WTC11 (cell line): ENCODE results near the gene GATB. TPM values are rescaled to one million over a fixed set of nuclear protein-coding genes. Genes with fewer than 3 reads are reported as not detected.

ENCODE experiments used
- ATAC-seq: fragments of 200-7000 bp; cut with Tn5 transposase; 2 replicates; pipeline ENCODE4 v1.10.0; 2021; ENCODE audit warnings: mild to moderate bottlenecking, moderate library complexity
- CTCF ChIA-PET: fragments of 300-600 bp; sonication (Branson Sonifier 250); formaldehyde crosslinking; loops from one replicate; lab custom pipeline; 2021; ENCODE audit warnings: antibody characterized with exemption; lab: Charles Lee
- POLR2A ChIA-PET: fragments of 350-600 bp; sonication (Branson Sonifier 250); formaldehyde crosslinking; loops from one replicate; lab custom pipeline; 2021; ENCODE audit warnings: antibody characterized with exemption; lab: Charles Lee
- DNase-seq: peaks from one replicate; pipeline ENCODE4 v3.0.0; 2021; ENCODE audit warnings: low spot score
- H3K27ac Mint-ChIP-seq: 2 replicates; pipeline ENCODE4 v1.8.0; 2021; ENCODE audit warnings: mixed read lengths
- H3K27me3 Mint-ChIP-seq: 2 replicates; pipeline ENCODE4 v1.8.0; 2021; ENCODE audit warnings: low read depth, mild to moderate bottlenecking, moderate library complexity, mixed read lengths
- H3K36me3 Mint-ChIP-seq: 2 replicates; pipeline ENCODE4 v1.8.0; 2021; ENCODE audit warnings: mixed read lengths
- H3K4me1 Mint-ChIP-seq: 2 replicates; pipeline ENCODE4 v1.8.0; 2022; ENCODE audit warnings: mixed read lengths
- H3K4me3 Mint-ChIP-seq: 2 replicates; pipeline ENCODE4 v1.8.0; 2021; ENCODE audit warnings: mild to moderate bottlenecking, moderate library complexity, mixed read lengths
- H3K9me3 Mint-ChIP-seq: 2 replicates; pipeline ENCODE4 v1.8.0; 2021; ENCODE audit warnings: mixed read lengths
- ARID4B ChIP-seq: sonication (generic); formaldehyde crosslinking; IDR thresholded peaks from 2 replicates; pipeline ENCODE4 v1.8.0; 2023; ENCODE audit warnings: missing genetic modification reagents, mild to moderate bottlenecking, borderline replicate concordance
- ATF1 ChIP-seq: sonication (generic); formaldehyde crosslinking; IDR thresholded peaks from 2 replicates; pipeline ENCODE4 v1.8.1; 2023; ENCODE audit warnings: mild to moderate bottlenecking, moderate library complexity, missing genetic modification reagents
- ATF2 ChIP-seq: sonication (generic); formaldehyde crosslinking; IDR thresholded peaks from 2 replicates; pipeline ENCODE4 v1.8.1; 2022; ENCODE audit warnings: low read depth, missing genetic modification reagents, borderline replicate concordance
- ESRRA ChIP-seq: sonication (generic); formaldehyde crosslinking; IDR thresholded peaks from 2 replicates; pipeline ENCODE4 v1.8.1; 2022; ENCODE audit warnings: mild to moderate bottlenecking, missing genetic modification reagents, borderline replicate concordance
- FOXP1 ChIP-seq: sonication (generic); formaldehyde crosslinking; IDR thresholded peaks from 2 replicates; pipeline ENCODE4 v1.8.0; 2022; ENCODE audit warnings: missing genetic modification reagents, mild to moderate bottlenecking, moderate library complexity, borderline replicate concordance
- HMGA2 ChIP-seq: fragments of 250-450 bp; sonication (Bioruptor Pico); IDR thresholded peaks from 2 replicates; pipeline ENCODE4 v1.4.0; 2021; ENCODE audit warnings: mild to moderate bottlenecking, moderate library complexity
- IRF2 ChIP-seq: sonication (generic); formaldehyde crosslinking; IDR thresholded peaks from 2 replicates; pipeline ENCODE4 v1.8.0; 2022; ENCODE audit warnings: low read depth, missing genetic modification reagents, borderline replicate concordance
- PRRX2 ChIP-seq: fragments of 250-450 bp; sonication (Bioruptor Pico); IDR thresholded peaks from 2 replicates; pipeline ENCODE4 v1.8.0; 2021; ENCODE audit warnings: mild to moderate bottlenecking
- RELA ChIP-seq: sonication (generic); formaldehyde crosslinking; IDR thresholded peaks from 2 replicates; pipeline ENCODE4 v1.8.1; 2022; ENCODE audit warnings: missing genetic modification reagents, mild to moderate bottlenecking, borderline replicate concordance
- TCF7 ChIP-seq: sonication (generic); formaldehyde crosslinking; IDR thresholded peaks from 2 replicates; pipeline ENCODE4 v1.8.0; 2022; ENCODE audit warnings: mild to moderate bottlenecking, low read depth, missing genetic modification reagents, moderate library complexity
- TP53 ChIP-seq: sonication (generic); formaldehyde crosslinking; IDR thresholded peaks from 2 replicates; pipeline ENCODE4 v1.8.1; 2023; ENCODE audit warnings: mild to moderate bottlenecking, missing genetic modification reagents
- ZBTB43 ChIP-seq: sonication (generic); formaldehyde crosslinking; IDR thresholded peaks from 2 replicates; pipeline ENCODE4 v1.8.1; 2023; ENCODE audit warnings: mild to moderate bottlenecking, missing genetic modification reagents
- ZMAT4 ChIP-seq: fragments of 250-450 bp; sonication (Bioruptor Pico); IDR thresholded peaks from 2 replicates; pipeline ENCODE4 v1.9.0; 2021; ENCODE audit warnings: mild to moderate bottlenecking
- ZNF396 ChIP-seq: fragments of 250-450 bp; sonication (Bioruptor Pico); IDR thresholded peaks from 2 replicates; pipeline ENCODE4 v1.8.0; 2021; ENCODE audit warnings: mild to moderate bottlenecking, moderate library complexity, borderline replicate concordance
- ZNF425 ChIP-seq: fragments of 250-450 bp; sonication (Bioruptor Pico); conservative IDR thresholded peaks from 2 replicates; pipeline ENCODE4 v1.9.0; 2021; ENCODE audit warnings: mild to moderate bottlenecking
- ZNF512 ChIP-seq: sonication (generic); formaldehyde crosslinking; IDR thresholded peaks from 2 replicates; pipeline ENCODE4 v1.8.1; 2022; ENCODE audit warnings: missing genetic modification reagents, borderline replicate concordance
- total RNA-seq: library from RNA; stranded (reverse); gene quantifications from 3 replicates; pipeline ENCODE4 v1.2.3, GENCODE V29; 2021

The GATB gene
- total RNA-seq, 1 experiment from 2014 or later = 22.7 TPM

- TF ChIP-seq ARID4B (CRISPR knock-in tag) (no peak), ZNF425 (CRISPR knock-in tag) (no peak), TP53 (CRISPR knock-in tag) (no peak)
These were observed 49.2 kb downstream of the GATB start (continued) for GRCh38 chr4:151711646-151712045.

GRCh38 chr4:151709587-151709986 is 51.2 kb downstream of the GATB start:
- TF ChIP-seq ZBTB43 (CRISPR knock-in tag) = no peak
- TF ChIP-seq ATF1 (CRISPR knock-in tag) = no peak
- TF ChIP-seq RELA (CRISPR knock-in tag) = no peak
- no peak for TF ChIP-seq TCF7 (CRISPR knock-in tag)
- no peak for TF ChIP-seq HMGA2 (CRISPR knock-in tag)
- TF ChIP-seq ESRRA (CRISPR knock-in tag) = no peak
- no peak for TF ChIP-seq ZMAT4 (CRISPR knock-in tag)
- no peak for TF ChIP-seq FOXP1
- TF ChIP-seq PRRX2 (CRISPR knock-in tag) = no peak
- TF ChIP-seq ZNF512 (CRISPR knock-in tag) = no peak
- CTCF ChIA-PET = no interaction called here
- Mint-ChIP-seq H3K4me3 (no peak overlapping the region), H3K4me1 (0 out of 2 replicates have a peak, but pooled peaks cover 4% of the 10 kb centered on the region), H3K27ac (no peak overlapping the region; the same call in 1 of the 2 replicates), H3K9me3 (no peaks in the 10 kb centered on the region), H3K27me3 (no peaks in the 10 kb centered on the region), H3K36me3 (peaks cover 6% of the 10 kb centered on the region)
- DNase-seq = no peak
- POLR2A ChIA-PET = no interaction called here
- ATAC-seq = no peak

GRCh38 chr4:151709071-151709470 is 51.7 kb downstream of the GATB start:
- ATAC-seq (no peak), DNase-seq (no peak)
- POLR2A ChIA-PET = interaction anchor here (0.6 kb wide), 1 partner anchor 337 kb away, joined by 3 read pairs; no protein-coding TSS in a partner anchor
- Mint-ChIP-seq H3K4me1 (0 out of 2 replicates have a peak, but pooled peaks cover 4% of the 10 kb centered on the region), H3K4me3 (no peak overlapping the region), H3K9me3 (no peaks in the 10 kb centered on the region), H3K27me3 (no peaks in the 10 kb centered on the region), H3K27ac (no peak overlapping the region), H3K36me3 (peaks cover 6% of the 10 kb centered on the region)
- CTCF ChIA-PET = no interaction called here
- TF ChIP-seq IRF2 (CRISPR knock-in tag) (no peak), ZNF396 (CRISPR knock-in tag) (no peak), ATF2 (CRISPR knock-in tag) (no peak), ZBTB43 (CRISPR knock-in tag) (no peak)
